NCI-H187 treated with DMSO at 0.1 percent for 48 hours (cell line): ENCODE measurements around the gene FAM72D.
"Not testable (repeated sequence)": the region's sequence is repeated elsewhere in the genome, so short reads cannot be mapped to it uniquely, and the experiment has no call there.

Experiments
- DNase-seq: peaks from one replicate; lab custom pipeline; 2025; lab: John Stamatoyannopoulos, UW

The FAM72D gene

GRCh38 chr1:145082483-145083255, 13.1 kb upstream of the FAM72D start:
- DNase-seq, result not testable (repeated sequence)

GRCh38 chr1:145093517-145094149, 2.1 kb upstream of the FAM72D start:
- DNase-seq, result not testable (repeated sequence)

- not testable (repeated sequence) for DNase-seq
These were observed 1.0 kb upstream of the FAM72D start for GRCh38 chr1:145094655-145095211.

DNA sequence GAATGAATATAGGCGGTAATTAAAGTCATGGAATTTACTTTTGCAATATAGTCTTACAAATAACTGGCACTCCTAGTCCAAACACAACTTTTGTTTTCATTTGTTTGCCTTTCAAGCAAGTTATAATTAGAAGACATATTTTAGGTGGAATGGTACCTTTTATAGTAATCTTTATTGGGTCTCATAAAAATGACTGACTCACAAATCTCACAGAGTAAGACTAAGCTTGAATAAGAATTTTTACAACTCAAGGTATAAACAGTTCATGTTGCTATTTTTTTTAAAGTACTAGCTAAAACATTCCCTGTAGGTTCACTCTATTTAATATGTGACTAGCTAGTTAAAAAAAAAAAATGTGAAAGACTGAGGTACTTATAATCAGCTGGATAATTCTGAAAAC, 6.0 kb downstream of the FAM72D start:
- DNase-seq, result not testable (repeated sequence)

DNA sequence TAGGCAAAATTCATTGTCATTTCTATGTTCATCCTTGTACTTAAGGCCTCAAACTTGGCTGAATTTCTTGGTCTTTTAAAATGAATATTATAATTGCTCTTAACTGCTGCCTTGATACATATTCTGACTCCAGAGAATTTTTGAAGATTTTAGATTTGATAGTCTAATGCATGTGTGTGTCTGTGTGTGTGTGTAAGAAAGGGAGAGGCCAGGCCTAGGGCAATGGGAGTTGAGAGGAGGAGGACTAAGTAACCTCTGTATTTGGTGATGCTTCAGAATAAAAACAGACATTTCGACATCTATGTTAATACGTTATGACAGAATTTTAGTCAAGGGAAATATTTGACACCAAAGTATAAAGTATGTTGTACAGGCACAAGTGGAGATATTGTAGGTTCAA, 7.5 kb downstream of the FAM72D start:
- not testable (repeated sequence) for DNase-seq

DNA sequence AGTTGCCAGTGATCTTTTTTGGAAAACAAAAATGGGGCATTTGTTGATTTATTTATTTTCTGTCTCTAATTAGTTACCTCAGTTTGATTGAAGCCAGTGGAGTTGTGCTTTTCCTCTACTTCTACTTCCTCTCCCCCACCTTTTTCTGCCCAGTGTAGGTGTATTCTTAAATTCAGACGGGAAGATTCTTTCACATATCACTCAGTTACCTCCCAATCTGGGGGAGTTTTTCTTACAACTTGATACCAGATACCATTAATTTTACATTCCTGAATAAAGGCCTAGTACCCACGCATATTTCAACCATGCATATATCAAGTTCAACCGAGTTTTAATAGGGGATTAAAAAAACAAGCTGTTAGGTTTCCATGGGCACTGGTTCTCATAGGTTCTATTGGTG, 15.9 kb downstream of the FAM72D start:
- DNase-seq, result not testable (repeated sequence)

GRCh38 chr1:145112703-145113102, 16.9 kb downstream of the FAM72D start:
- not testable (repeated sequence) for DNase-seq

GRCh38 chr1:145114560-145115057, 18.8 kb downstream of the FAM72D start:
- DNase-seq, result not testable (repeated sequence)

GRCh38 chr1:145115587-145116493, 20.1 kb downstream of the FAM72D start:
- not testable (repeated sequence) for DNase-seq

DNA sequence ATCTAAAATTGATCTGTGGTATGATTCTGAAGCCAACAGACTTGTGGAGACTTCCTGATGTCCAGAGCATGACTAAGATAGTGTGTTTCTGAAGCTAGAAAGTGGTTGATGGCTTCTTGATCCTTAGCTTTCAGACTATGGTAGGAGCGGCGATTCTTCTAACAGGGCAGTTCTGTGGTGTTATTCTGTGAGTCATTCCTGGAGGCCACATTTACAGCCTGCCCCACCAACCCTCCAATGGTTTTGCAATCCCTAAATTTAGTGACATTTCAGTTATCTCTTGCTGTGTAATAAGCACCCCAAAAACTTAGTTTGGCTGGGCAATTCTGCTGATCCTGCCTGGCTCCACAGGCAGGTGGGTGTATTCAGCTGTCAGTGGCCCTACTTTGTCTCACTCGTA, 24.1 kb downstream of the FAM72D start:
- DNase-seq, result not testable (repeated sequence)

- not testable (repeated sequence) for DNase-seq
These were observed 26.7 kb downstream of the FAM72D start for GRCh38 chr1:145122344-145123061.

DNA sequence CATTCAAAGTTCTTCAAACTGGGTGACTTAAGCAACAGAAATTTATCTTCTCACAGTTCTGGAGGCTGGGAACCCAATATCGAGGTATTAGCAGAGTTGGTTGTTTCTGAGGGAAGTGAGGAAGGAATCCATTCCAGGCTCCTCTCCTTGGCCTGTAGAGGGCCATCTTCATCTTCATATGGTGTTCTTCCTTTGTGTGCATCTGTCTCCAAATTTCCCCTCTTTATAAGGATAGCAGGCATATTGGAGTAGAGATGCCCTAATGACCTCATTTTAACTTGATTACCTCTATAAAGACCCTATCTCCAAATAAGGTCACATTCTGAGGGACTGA, 27.3 kb downstream of the FAM72D start:
- not testable (repeated sequence) for DNase-seq

DNA sequence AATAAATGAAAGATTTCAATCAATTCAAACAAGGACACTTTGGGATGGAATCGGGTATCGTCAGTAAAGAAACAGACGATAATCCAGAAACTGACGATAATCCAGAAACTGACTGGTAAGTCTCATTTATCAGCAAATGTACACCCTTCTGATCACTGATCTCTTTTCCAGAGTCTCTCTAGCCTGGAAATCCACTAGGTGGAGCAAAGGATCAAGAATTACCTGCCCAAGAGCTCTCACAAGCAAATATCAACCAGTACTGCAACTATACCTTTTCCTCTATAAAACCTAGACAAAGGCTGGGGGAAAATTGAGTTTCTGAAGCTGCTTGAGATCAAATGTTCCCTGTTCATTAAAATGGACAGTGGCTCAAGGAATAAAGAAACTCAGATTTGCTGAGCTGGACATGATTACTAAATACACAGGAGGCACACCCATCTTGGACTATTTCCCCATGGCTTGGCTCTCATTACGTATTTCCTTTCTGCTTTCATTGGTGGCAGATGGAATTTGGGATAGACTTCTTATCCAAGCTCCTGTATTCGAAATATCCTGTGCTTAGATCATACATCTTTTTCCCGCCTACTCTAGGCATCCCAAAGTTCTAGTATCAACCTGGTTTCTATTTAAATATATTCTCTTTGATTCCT, 28.3 kb downstream of the FAM72D start:
- not testable (repeated sequence) for DNase-seq

DNA sequence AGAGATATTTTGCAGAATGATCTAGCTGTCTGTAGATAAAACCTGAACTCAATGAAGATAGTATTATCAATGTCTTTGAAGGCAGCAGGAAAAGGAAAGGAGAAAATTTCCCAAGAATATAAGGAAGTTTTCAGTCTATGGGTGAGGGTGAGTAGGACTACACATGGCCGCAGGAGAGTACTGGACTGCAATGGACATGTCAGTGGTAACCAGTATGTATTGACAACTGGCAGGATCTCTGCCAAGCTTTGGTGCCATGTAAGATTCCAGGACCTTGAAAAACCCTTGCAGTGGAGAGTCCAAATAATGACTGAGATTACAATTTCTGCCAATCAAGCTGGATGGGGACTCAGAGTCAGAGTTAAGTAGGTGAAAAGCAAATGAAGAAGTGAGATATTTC, 29.3 kb downstream of the FAM72D start:
- DNase-seq, result not testable (repeated sequence)

DNA sequence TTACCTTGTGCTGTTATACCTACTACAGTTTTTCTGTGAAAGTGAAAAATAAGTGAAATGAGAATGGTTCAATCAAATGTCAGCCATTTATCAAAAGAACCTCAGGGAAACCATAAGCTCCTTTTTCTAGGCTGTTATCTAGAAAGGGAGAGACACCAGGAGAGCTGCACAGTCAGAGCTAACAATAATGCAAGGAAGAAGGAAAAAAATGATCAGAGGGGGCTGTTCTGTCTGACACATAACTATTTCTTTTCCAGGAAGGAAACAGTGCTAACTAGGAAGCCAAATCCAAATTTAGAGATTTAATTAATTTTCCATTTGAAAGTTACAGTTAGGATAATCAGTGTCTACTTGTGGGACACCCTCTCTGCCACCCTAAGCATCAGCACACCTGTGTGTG, 31.4 kb downstream of the FAM72D start:
- DNase-seq, result not testable (repeated sequence)

DNA sequence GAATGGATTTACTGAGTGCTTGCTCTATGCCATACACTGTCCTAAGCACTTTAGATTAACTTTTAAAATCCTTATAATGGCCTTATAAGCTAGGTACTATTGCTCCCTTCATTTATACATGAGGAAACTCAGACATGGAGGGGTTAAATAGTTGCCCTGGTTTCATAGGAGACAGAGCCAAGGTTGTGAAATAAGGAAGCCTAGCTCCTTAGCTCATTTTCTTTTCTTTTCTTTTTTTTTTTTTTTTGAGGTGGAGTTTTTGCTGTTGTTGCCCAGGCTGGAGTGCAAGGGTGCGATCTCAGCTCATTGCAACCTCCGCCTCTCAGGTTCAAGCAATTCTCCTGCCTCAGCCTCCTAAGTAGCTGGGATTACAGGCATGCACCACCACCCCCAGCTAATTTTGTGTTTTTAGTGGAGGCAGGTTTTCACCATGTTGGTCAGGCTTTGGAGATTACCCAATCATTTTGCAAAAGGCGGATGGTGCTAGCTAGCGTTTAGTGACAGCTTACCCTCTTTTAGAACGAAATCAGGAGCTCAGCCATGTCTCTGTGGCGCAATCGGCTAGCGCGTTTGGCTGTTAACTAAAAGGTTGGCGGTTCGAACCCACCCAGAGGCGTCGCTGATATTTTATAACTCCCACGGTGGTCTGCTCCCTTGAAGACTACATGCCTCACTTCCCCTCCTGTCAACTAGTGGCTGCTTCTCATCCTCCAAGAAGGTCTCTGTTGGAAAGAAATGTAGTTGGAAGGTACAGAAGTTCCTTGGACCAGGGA, 33.1 kb downstream of the FAM72D start:
- not testable (repeated sequence) for DNase-seq

GRCh38 chr1:145134476-145134875, 38.7 kb downstream of the FAM72D start:
- DNase-seq, result not testable (repeated sequence)

GRCh38 chr1:145140549-145140948, 44.8 kb downstream of the FAM72D start:
- DNase-seq, result not testable (repeated sequence)

DNA sequence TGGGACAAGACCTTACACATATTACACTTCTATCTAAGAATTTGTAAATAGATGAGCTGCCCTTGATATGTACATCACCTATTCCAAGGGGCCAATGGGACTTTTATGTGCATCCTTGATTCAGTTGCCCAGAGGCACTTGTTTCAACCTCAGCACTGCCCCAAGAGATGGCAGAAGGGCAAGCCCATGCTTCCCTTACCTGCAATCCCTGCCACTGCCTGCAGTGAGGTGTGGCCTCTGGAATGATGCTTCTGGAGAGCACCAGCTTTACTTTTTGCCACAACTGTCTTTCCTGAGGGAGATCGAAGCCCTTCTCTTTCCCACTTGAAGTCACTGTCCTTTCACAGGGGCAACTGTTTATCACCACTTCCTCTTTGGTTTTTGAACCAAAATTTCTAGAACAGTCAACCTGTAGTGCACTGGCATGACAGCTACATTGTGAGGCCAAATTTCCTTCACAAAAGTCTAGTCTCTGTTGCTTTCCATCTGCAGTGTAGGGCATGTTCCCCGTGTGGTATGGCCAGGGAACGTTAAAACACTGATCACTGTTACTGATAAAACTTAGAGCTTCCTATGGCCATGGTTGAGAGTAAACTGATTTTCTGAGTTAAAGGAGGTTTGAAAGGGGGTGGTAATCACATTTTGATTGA, 48.6 kb downstream of the FAM72D start:
- not testable (repeated sequence) for DNase-seq
